GM18519 (cell line): ENCODE measurements around the gene MS4A8.
A peak's percentile ranks its signal among the peaks of the same experiment; 100 is the strongest.

ENCODE experiments used
- ATAC-seq: cut with Tn5 transposase; IDR thresholded peaks from one replicate; pipeline ENCODE4 v1.9.1; 2021; ENCODE audit warnings: mild to moderate bottlenecking, moderate library complexity; ENCODE audit not compliant: unreplicated experiment, low FRiP score

Gene MS4A8

DNA sequence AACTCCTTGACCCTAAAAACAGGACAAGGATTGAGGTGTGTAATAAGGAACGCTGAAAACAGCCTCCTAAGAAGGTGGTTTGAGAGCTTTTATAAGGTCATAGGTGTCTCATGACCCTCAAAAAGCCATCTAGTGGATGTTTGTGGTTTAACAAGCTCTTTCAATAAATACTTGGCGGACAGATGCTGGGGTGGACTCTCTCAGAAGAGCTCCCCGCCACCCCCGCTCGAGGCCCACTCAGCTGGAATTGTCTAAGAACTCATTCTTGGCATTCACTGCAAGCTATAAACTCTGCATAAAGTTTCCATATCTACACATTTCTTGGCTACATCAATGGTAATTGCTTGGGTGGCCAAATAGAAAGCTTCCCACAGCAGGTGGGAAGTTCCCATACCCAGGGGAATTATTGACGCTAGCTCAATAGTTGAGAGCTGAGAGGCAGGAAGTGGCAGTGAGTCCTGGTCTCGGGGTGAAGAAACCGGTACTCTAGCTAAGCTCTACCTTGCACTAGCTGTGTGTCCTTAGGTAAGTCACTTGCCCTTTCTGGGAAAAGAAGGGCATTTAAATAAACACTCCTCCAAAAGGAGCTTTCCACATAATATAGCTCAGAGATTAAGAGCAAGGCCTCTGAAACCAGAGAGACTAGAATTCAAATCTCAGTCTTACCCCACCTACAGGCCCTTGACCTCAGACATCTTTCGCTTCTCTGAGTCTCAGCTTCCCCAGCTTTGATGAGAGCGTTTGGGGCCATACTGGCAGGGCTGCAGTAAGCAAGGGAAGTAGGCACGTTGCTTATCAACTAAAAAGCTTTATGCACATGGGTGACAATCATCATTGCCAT is 63.7 kb downstream of the MS4A8 start:
- ATAC-seq: peak; percentile 52

DNA sequence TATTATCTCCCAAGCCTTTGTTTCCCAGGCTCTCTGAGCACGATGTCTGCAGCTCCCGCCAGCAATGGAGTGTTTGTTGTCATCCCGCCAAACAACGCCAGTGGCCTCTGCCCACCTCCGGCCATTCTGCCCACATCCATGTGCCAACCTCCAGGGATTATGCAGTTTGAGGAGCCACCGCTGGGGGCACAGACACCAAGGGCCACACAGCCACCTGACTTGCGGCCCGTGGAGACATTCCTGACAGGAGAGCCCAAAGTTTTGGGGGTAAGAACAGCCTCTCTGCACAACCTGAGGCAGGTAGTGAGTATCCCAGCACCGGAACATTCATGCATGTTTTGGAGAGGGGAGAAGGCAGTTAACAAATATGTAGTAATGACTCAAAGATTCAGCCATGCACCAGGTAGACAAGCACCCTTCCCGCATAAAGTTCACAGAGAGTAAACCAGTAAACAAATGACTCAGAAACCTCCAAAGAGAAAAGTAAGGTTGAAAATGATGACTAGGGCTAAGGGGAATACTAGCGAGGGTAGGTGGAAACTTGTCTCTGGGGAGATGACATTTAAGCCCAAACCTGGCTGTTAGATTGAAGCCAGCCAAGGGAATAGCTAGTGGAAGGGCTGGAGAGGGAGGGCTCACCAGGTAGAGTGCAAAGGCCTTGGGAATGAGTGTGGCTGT is 64.4 kb downstream of the MS4A8 start:
- no peak for ATAC-seq

DNA sequence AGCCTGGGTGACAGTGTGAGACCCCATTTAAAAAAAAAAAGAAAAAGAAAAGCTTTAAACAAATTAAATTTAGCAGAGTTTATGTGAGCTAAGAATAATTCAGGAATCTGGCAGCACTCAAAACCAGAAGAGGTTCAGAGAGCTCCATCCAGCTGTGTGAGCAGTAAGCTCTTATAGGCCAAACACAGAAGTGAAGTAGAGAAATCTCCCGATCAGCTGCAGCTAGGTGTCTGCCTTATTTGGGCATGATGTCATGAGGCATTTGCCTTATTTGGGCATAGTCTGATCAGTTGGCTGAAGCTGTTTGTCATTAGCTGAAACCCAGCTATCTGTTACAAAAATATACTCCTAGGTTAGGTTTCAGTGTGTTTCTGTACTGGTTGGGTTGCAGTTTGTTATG is 65.5 kb downstream of the MS4A8 start:
- ATAC-seq: no peak

DNA sequence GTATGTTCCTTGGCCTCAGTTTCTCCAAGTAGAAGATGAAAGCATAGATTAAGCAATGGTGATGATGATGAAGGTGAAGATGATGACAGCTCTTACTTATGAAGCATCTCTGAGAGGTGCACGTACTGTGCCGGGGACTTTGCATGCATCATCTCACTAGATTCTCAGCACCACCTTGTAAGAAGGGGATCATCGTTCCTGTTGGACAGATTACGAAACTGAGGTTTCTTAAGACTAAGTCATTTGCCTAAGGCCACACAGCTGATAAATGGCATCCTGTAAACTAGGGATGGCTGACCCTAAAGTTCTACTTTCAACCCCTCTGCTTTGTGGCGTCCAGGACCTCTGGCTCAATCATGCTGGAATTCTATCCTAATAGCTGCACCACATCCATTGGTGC is 65.9 kb downstream of the MS4A8 start:
- no peak for ATAC-seq
